GM18499 (cell line): Measurements from ENCODE around the gene ANGPT4.

Experiments used
- ATAC-seq: cut with Tn5 transposase; IDR thresholded peaks from one replicate; pipeline ENCODE4 v1.9.1; 2021; ENCODE audit warnings: moderate number of reproducible peaks; ENCODE audit not compliant: insufficient read depth, unreplicated experiment

Gene ANGPT4

DNA sequence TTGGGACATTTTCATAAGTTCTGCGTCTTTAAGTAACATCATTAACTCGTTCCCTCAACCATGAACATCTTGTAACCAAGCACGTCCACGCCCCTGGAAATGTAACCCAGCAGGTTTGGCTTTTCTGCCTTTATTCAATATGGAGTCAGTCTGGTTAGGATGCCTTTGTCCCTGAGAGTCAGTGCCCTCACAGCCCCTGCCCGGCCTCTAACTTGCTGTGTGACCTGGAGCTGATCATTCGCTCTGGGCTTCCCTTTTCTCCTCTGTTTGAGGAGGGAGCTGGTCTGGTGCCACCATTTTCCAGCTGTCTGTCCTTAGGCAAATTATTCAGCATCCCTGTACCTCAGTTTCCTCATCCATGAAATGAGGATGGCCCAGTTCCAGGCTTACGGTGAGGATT, 26.5 kb upstream of the ANGPT4 start:
- ATAC-seq = no peak

DNA sequence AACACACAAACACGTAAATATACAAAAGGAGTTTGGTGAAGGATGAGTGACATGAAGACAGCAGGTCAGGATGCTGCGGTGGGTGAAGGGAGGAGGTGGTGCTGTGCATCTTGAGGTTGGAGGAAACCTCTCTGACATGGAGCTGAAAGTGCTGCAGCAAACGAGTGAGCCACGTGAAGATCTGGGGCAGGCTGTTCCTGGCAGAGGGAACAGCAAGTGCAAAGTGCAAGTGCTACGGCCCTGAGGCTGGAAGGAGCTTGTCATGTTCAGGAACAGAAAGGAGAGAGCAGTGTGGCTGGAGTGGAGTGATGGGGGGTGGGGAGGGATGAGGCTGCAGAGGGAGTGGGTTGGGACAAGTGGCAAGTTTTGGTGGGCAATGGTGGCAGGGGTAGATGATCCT, 24.8 kb upstream of the ANGPT4 start:
- ATAC-seq = no peak

DNA sequence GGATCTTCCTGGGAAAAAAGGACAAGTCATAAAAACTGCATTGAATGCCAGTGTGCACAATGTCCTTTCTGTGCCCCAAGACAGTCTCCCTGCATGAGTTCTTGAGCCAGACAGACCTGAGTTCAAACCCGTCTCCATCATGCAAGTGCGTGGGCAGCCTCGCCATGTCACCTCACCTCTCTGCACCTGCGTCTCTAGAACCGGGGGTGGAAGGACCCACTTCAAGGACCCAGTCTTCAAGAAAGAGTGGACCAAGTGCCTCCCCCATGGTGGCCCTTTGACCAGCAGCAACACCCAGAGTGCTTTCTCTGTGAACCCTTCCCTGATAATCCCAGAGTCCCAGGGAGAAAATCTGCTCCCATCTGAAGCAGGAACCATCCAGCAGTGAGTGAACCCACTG, 23.5 kb upstream of the ANGPT4 start:
- no peak for ATAC-seq

DNA sequence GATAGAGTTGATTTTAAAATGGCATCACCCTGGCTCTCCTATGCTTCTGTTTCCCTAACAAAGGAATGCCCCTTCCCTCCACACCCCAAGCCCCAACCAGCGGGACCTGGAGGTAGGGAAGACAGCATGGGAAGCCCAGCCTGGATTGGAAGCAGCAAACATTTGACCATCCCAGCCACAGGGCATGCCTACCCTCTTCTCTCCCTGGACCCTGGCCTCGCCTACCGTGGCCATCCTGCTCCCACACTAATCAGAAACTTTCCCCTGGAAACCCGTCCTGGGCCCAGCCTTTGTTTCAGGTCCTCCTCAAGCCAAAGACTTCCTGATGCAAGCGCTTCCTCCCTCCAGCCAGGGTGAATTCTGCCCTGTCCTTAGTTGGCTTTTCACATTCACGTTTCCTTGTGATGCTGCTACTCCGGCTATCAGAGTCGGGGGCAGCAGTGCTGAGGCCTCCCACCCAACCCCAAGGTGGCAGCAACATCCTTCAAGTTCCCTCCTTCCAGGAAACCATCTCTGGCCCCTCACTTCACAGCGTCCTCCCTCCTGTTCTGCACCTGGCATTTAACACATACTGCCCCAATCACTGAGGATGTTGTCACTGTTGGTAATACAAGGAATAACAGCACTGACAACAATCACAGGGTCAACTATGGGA, 18.2 kb upstream of the ANGPT4 start:
- ATAC-seq = no peak

DNA sequence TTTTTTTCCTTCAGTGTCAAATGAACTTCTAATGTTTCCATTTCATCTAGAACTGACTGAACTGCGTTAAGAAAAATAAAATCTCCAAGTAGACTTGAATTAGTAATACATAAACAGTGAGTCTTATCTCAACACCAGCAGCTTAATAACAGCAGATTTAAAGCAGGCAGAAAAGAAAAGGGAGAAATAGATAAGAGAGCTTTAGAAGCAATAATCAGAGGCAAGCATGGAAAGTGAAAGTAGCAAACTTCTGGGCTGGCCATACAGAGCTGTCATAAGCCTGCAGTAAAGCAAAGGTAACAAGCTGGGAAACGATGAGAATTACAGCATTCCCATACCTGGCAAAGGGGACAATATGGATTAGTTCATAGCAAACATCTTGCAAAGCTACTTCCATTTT, 16.9 kb upstream of the ANGPT4 start:
- ATAC-seq = no peak

DNA sequence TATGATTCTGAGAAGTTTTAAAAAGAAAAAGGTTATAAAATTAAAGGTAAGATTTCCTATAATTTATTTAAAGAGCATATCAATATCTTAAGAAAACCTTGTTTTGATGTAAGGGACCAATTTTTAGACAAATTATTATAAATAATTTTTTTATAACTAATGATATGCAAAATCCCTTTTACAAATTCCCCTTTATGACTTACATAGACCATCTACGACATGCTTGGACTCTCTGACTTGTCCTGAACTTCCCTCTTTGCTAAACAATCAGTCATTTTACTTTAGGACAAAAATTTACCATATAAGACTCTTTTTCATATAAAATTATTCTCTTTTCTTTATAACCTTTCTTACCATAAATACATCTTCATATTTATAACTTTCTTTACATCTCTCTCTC, 15.3 kb upstream of the ANGPT4 start:
- ATAC-seq = no peak

DNA sequence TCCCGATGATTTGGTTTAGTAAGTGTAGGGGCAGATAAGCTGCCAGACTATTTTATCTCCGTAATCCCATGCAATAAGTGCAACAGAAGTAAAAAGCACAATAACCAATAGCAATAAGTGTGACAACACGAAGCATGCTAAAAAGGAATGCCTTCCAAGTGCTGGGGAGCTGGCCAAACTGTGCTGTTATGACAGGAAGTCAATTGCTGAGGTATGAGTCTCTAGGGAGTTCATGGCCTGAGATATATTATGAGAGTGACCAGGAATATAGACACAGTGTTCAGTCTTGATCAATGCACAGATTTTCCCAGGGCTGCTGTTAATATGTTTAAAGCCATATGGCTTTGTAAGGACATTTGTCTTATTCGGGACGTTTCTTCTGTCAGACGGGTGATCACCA, 10.5 kb upstream of the ANGPT4 start:
- no peak for ATAC-seq

DNA sequence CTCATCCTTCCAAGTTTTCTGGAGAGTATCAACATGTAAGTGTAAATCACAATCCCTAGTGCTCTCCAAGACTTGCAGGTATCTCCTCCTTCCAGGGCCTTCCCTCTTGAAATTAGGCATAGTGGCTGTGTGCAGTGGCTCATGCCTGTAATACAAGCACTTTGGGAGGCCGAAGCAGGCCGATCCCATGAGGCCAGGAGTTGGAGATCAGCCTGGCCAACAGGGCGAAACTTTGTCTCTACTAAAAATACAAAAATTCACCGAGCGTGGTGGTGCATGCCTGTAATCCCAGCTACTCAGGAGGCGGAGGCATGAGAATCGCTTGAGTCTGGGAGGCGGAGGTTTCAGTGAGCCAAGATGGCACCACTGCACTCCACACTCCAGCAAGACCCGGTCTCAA, 9.4 kb upstream of the ANGPT4 start:
- no peak for ATAC-seq

DNA sequence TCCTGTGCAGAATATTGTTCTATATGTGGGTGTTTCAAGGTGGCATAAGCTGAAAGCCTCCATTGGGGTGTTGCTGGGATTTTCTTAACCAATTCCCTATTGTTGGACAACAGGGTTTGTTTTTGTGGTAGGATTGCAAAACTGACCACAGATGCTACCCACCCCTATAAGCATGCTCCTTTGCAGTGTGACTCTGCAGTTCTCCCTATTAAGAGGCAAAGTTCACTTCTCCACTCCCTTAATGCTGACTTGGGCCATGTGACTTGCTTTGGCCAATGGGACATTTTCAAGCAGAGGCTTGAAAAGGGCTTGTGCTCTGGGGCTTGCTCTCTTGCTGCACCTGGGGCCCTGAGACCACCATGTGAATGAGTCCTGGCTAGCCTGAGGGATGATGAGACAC, 8.5 kb upstream of the ANGPT4 start:
- no peak for ATAC-seq

DNA sequence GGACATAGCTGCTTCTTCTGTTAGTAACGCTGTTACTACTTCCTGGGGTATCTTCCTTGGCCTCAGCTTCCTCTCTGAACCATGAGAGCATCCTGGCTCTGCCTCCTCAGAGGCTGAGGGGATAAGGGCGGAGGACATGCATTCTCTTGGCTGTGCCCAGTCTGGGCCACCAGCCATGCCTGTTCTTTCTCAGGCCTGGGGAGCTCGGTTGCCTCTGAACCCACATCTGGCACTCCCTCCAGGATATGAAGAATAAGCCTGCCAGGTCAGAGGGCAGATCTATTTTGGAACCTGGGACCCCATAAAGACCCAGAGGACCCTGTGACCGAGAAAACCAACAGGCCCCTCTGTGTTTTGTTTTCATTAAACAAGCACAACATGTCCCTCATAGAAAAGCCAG, 6.6 kb upstream of the ANGPT4 start:
- no peak for ATAC-seq

DNA sequence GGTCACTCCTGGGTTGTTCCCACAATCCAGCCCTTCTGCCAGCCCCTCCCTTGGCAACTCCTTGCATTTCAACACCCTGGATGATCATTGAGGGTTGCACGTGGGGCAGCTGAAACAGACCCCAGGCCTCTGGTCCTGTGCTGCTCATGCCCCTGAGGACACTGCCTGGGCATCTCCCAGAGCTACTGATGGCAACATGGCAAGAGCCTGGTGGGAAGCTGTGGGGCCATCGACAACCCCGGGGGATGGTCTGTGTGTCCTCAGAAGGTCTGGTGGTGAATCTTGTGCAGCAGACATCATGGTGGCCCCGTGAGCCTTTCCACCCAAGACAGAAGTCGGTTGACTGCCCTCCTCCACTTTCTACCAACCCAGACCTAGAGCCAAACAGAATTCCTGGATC, 4.9 kb upstream of the ANGPT4 start:
- no peak for ATAC-seq

DNA sequence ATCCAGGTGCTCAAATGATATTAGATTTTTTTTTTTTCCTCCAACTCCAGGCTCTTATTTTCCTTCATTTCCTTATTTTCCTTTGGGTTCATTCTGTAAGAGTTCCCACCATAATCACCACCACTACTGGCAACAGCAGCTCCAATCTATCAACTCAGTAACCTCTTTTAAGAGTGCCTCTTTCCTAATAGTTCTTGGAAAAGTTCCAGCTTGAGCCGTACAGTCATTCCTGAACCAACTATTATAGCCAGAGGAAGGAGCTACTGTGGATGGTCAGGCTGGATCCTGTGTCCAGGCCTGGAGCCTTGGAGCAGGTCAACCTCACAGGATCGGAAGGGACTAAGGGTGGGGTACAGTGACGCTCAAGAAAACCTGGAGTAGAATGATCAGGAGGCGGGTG, 4.2 kb upstream of the ANGPT4 start:
- no peak for ATAC-seq

DNA sequence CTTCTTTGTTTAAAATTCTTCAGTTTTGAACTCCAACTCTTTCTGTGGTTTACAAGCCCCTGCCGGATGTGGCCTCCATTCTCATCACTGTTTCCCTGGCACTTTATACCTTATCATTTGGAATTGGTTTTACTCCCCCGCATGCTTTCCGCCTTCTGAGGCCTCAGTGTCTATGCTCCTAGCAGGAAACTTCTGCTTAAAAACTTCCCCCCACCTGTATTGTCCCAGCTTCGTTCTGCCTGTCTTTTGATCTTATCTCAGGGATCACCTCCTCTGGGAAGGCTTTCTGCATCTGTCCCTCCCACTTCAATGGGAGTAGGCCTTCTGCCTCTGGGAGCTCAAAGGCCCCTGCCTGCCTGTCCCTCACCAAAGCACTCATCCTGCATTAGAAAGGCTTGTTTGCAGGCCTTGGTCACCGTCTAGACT, 3.4 kb upstream of the ANGPT4 start:
- ATAC-seq = no peak

DNA sequence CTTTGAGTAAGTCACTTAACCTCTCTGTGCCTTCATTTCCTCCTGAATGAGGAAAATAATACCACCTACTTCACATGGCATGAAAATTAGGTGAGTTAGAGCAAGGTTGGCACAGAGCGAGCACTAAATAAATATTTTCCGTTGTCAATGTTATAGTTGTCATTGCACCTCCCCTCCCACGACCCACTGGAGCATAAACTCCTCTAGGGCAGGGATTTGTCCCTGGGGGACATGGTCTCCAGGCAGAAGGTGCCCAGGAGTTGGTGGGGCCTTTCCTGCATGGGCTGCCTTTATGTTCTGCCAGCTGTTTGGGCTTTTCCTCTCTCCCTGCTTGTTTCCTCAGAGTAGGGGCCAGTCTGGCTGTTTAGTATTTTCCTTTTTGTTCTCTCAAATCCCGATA, 1.3 kb upstream of the ANGPT4 start:
- no peak for ATAC-seq

DNA sequence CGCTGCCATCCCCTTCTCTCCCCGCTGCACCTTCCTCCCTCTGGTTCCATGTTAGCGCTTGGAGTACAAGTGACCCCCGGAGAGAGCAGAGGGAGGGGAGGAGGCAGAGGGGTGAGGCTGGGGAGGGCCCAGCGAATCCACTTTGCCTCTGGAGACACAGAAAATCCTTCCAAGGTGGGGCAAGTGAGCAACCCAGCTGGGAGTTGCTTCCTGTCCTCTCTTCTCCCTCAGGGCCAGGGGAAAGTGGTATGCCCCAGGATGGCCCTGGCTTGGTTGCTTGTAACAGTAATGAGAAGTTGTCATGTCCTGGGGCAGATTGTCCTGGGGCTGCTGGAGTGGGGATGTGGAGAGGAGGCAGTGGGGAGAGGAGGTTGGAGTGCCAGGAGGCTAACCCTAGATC, 691 bp upstream of the ANGPT4 start:
- no peak for ATAC-seq

DNA sequence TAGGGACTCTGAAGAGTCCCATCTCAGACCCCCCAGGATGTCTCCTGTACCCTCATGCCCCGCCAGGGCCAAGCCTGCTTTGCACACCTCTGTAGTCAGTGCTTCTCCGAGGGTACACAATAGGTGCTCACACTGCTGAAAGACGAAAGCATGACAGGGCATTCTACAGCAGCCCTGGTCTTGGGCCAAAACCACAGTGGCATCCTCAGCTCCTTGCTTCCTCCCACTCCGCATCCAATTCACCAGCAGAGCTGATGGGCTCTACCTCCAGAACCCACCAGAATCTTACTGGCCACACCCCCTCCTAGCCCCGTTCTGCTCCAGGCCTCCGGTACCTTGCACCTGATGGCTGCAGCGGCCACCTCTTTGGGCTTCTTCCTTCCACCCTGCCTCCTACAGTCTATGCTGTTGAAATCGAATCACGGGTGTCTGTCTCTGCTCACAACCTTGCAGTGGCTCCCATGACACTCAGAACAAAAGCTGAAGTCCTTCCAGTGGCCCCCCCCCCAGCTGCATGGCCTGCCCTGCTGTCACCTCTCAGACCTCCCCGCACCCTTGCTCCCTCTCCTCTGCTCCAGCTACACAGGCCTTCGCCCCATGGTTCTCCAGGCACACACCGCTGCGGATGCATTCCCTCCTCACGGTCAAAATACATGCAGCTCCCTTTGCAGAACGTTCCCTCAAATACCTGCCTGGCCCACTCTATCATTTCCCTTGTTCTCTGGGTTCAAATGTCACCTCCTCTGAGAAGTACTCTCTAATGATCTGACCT, 1.2 kb downstream of the ANGPT4 start:
- ATAC-seq = no peak

DNA sequence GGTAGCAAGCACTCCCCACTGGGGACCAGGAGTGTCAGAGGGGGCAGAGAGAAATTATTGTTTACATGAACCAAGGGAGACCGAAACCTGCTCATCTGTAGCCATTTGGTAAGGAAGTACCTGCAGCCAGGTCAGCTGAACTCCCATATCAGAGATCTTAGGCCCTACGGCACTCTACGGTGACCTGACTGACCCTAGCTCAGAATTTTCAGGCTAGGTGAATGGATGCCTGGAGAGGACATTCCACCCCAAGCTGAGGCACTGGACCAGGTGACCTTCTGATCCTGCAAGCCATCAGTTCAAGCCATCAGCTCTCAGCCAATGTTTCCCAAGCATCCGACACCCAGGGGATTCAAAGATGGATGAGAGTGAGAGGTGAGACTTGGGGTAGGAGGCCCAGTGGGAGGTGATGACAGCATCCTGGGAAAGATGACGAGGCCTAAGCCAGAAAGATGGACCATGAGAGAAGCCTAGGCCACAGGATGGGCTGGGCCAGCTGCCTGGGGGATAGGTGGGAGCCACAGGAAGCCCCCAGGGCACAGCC, 2.8 kb downstream of the ANGPT4 start:
- no peak for ATAC-seq

DNA sequence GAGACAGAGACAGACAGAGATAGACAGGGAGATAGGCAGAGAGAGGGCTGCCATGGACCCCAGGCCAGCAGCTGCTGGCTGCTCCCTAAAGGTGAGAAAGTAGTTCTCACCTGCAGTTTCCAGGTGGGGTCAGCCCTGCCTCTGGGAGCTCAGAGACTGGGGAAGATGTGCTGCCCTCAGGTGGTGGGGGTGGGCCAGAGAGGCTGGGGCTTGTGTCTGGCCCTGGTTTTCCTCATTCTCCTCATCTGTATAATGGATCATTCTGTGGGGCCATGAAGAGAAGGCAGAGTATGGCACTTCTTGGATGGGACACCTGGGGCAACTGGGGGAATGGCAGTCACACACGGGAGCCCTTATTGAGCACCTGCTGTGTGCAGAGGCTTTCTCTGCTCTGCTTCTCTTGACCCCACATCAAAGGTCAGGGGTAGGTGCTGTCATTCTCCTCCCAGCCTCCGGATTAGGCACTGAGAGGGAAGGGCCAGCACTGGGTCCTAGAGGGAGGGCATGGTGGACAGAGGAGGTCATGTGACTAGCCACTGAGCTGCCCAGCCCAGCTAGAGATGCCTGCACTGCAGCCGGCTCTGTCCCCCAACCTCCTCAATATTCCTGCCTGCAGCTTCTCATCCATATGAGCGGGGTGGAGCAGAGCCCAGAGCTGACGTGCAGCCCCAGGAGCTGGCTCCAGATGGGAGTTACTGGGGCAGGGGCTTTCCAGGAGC, 4.1 kb downstream of the ANGPT4 start:
- ATAC-seq = no peak

DNA sequence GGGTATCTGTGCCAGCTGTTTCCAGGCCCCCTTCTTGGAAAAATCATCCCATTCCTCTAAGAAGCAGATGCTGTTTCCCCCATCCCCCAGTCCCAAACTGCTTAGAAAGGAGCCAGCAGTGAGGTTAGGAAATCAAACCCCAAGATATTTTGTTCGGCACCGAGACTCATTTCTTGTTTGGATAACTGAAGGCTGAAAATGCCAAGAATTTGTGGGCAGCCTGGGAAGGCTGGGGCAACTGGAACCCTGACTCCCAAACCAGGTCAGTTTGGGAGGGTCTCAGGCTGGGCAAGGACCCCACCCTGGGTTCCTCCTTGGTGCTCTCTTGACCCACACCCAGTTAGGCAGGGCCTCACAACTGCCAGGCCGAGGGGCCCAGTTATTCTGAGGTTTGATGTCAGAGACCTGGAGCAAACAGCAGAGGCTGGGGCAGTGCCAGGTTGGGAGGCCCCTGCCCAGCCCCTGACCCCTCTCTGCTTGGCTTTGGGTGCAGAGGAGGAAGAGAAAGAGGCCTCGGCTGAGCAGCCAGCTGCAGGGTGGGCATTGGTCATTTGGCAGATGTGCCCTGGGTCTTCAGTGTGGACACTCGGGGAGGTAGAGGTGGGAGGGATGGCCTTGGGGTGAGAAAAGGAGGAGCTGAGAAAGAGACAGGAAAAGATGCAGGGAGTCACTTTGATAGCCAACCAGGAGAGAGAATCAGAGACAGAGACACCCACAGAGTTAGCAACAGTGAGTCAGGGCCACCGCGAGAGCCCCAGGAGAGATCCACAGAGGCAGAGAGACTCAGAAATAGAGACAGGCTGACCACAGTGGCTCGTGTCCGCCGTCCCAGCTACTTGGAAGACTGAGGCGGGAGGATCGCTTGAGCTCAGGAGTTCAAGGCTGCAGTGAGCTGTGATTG, 5.0 kb downstream of the ANGPT4 start:
- ATAC-seq = no peak

DNA sequence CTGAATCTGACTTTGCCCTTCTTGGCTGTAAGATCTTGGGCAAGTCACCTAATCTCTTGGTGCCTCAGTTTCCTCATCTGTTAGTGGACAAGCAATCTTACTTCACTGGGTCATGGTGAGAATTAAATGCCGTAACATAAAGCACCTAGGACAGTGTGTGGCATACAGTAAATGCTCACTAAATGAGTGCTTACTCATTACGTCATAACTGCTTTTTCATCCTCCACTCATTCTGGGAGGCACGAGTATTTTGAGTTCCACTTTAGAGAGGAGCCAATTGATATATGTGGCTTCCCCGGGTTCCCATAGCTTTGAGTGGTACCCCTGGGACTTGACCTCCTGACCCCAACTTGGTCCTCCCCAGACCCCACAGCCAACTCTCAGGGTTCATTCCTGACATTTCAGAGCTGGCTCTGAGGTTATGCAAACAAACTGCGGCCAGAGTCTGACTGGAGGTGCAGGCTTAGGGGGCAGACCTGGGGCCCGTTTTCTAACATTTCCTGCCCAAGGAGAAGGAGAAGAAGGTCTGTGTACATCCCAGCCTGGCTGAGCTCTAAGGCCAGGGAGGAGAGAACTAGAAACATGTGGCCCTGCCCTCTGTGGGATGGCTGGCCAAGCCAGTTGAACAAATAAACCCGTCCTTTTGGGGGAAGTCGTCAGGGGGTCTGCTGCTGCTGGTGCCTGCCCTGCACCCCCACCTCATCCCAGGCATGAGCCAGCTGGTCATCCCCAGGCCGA, 5.8 kb downstream of the ANGPT4 start:
- ATAC-seq = no peak
